Ureter (tissue), 1 donor: ENCODE results near the gene PLXDC1. TPM values are rescaled to one million over a fixed set of nuclear protein-coding genes. Genes with fewer than 3 reads are reported as not detected.

ENCODE experiments used
- DNase-seq: peaks from one replicate; pipeline ENCODE4 v3.0.0-alpha.2; 2020; ENCODE audit warnings: low spot score
- total RNA-seq: library from RNA; stranded (reverse); gene quantifications from one replicate; pipeline ENCODE4 v1.2.4, GENCODE V29; 2023
- donor health status: DM: yes; HTN: yes; CAD: no.

Gene PLXDC1
- total RNA-seq: 13.0 TPM

DNA sequence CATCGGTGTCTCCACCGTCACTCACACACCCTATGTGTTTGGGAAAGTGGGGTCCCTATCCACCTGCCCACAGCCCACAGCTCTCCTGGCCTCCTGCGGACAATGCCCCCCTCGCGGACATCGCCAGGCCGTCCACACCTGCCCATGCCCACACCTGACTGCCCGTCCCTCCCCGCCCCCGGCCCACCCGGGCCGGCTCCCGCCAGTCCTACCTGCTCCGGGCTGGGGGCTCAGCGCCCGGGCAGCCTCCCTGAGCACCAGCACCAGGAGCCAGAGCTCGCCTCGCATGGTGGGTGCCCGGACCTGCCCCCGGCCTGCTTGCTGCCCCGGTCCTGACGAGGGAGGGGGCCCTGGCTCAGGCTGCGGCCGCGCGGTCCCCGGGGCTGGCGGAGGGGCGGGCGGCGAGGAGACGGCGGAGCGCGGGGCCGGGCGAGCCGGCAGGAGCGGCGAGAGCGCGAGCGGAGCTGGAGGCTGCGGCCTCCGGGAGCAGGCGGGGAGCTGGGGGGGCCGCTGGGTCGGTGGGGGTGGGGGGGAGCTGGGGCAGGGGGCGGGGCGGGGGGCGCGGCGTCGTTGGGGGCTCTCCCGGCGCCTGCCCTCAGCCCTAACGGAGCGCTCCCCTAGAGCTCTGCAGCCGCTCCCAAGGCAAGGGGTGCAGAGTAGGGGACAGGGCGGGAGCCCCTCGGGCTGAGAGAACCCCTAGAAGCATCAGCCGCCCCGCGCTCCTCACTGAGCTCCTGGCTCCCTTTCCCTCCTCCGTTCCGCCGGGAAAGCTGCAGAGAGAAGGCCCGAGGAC lies at the start of gene PLXDC1:
Gene PLXDC1, minus strand, starts transcription at position 488 of the 793 bp plus-strand sequence. Its CDS starts 200 bp downstream, at position 288.
- no peak for DNase-seq

DNA sequence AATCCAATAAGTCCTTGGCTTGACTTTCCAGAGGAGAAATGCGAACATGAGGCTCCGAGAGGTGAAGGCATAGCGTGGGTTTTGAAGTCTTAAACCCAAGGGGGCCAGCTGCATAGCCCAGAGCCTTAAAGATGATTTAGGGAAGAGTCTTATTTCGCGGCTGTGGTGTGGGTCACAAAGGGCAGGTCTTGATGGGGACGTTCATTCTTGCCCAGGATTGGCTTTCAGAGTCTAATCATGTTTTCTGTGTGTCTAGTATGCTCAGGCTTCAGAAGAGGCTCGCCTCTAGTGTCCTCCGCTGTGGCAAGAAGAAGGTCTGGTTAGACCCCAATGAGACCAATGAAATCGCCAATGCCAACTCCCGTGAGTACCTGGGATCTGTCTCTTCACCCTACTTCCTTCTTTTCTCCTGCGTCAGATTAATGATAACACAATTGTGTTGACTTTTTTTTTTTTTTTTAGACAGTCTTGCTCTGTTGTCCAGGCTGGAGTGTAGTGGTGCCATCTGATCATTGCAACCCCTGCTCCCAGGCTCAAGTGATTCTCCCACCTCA lies 49.6 kb upstream of the PLXDC1 start:
- DNase-seq: no peak

DNA sequence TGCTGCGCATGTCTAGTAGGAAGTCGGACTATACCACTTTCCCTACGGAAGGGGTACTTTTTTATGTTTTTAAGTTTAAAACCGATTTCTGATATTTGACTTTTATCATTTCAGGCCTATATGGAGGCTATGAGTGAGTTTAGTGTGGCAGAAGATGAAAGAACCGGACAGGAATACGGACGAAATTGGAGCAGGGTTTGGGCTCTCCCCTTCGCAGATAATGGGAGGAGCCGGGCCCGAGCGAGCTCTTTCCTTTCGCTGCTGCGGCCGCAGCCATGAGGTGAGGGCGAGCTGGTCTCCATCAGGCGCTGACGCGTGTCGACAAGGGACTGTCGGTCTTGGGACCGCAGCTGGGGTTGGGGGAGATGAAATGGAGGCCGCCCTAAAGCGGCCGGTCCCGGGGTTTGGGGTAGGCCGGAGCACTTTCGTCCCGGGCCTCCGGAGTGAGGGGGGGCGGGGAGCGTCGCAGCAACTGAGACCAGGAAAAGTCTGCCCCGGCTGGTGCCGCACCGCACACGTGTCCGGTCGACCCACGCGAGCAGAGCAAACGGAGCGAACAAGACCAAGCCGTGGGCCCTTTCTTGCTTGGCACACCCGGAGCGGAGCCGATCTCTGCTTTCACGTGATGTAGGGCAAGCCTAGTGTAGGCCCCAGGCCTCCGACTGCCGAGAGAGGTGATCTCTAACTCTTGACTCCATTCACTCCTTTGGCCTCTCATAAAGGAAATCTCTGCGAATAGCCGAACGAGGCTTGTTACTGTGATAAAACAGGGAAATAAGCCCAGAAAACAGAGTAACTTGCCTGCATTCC lies 48.8 kb upstream of the PLXDC1 start, which contains the start of gene RPL19:
Gene RPL19, plus strand, starts transcription at position 214 of the 810 bp plus-strand sequence. Its CDS starts 62 bp downstream, at position 276.
- peak; percentile 80 for DNase-seq

DNA sequence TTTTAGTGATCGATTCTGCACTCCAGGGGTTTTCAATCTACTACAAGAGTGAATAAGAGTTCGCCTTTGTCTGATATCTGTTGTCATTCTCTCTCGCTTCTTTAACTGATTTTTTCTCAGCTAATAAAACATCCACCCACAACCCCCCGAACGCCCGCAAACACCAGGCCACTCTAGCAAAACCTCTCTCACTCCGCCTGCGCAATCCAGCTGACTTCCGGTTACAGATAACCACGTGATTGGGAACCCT lies 48.3 kb upstream of the PLXDC1 start:
- DNase-seq: peak; percentile 95

DNA sequence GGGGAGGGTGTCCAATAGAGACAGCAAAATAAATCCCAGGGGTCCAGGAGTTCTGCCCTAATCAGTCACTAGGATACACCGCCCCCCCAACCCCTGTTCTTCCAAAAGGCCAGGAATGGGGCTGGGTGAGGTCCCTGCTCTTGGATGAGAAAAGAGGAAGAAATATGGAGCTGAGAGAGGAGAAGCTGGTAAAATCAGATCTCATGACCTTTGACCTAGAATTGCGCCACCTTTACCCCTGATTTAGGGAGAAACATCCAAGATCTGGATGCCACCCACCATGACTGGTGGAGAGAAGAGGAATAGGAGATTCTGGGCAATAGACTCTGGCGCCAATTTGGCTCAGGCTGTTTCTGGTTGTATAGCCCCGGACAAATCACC lies 46.7 kb upstream of the PLXDC1 start:
- DNase-seq: no peak

DNA sequence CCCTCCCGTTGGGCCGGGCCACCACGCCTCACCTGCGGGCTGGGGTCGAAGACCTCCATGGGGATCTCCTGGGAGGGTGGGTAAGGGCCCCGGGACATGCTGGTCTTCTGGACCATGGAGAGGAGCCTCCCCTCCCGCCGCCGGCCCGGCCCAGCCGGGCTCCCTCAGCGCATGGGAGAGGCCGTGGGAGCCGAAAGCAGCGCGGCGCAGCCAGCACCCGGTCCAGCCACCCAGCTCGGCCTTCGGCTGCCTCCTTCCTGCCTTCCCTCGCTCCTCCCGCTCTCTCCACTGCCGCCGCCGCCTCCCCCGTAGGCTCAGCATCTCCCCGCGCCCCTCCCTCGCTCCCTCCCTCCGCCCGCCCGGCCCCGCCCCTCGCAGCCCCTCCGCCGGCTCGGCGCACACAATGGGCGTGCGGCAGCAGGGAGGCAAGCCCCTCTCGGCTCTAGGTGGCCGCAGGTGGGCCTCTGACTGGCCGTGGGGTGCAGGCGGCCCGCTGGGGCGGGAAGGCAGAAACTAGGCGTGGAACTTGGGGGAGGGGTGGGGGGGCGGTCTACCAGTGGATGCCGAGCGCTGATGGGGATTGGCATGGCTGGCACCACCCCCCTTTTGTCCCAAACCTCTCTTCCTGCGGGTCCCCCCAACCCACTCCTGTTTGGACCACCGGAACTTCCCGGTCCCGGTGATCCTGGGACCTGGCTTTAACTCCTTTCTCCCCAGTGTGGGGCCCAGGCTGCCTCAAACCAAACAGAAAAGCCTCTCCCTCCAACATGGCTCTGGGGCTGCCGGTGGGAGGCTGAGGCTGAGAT lies 46.1 kb upstream of the PLXDC1 start, which contains the start of gene CACNB1:
Gene CACNB1, minus strand, starts transcription at position 290 of the 806 bp plus-strand sequence. Its CDS starts 174 bp downstream, at position 116.
- DNase-seq: peak; percentile 82

DNA sequence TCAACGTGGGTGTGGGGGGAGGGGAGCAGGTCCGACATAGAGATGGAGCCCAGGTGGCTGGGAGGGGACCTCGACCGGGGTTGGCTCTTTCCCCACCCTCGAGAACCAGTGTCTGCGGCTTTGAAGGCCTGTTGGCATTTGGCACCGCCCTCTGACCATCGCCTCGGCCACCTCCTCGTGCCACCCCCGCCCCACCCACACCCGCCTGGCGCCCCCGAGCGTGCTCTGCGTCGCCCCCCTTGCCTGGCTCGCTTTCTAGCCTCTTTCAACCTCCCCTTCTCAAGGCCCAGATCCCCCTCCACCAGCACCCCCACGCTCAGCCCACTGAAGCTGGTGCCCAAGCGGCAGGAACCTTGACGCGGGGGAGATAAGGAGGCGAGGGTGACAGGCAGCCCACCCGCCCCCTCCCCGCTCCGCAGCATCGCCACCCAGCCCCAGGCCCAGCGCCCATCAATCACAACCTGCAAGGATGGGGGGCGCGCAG lies 45.4 kb upstream of the PLXDC1 start:
- no peak for DNase-seq

DNA sequence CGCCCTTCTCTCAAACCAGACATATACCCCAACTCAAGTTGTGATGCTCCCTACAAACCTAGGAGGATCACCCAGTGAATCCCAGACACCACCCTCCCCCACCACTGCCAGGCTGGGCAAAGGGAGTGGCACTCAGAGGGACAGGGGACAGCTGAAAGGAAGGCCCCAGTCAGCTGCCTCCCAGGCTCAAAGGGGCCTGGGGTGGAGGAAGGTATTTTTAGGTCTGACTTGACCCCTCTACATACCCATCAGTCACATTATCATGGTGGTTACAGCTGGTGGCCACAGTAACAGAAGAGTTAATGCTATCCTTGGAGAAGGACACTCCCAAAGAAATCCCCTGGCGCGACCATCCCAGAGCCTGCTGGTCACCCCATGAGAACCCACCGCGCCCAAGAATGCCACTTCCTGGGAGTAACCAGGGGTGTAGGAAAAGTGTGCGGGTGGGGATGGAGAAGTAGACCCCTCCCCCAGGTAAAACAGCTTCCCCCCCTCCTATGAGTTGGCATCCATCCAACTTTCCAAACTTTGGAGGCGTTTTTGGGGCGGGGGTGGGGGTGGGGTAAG lies 44.9 kb upstream of the PLXDC1 start:
- DNase-seq: no peak

DNA sequence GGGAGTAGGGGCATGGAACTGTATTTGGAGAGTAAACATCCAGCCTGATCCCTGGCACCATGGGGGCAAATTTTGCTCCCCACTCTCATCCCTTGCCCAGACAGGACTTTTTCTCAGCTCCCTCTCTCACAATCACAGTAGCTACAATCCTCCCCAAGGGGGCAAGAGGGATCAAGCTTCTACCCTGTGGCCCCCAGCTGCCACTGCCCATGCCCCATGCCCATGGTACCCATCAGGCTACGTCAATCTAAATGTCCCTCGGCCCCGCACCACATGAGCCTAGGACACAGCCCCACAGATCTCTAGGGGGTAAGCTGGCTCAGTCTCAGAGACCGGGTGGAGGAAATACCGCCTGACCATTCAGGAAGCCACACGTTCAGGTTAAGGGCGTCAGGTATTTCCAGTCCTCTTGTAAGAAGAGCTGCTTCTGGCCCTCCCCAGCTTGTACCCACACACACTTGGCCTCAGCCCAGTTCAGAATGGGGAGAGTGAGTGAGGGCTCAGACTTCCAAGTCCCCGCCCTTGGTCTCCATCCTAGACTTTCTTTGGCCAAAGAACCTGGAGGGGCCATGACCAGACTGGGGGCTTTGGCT lies 44.2 kb upstream of the PLXDC1 start:
- no peak for DNase-seq

DNA sequence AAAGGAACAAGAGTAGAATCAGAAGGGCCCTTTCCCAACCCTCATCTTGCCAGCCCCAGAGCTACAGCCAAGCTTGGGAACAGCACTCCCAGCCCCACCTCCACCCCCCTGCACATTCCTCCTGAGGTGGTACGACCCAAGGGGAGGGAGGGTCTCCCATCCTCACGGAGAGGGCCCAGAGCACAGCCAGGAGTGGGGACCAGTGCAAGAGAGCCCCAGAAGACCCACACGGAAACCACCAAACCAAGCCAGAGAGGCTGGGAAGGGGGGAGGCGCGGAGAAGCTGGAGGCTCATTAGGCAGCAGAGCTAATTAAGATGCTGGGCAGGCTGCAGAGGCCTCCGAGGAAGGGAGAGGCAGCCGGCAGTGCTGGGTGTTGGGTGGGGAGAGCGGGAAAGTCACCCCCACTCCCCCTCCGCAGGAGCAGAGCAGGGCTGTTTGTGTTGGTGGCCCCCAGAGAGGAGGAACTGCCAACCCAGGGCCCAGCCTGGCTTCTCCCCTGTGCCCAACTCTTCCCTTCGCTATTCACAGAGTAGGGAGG lies 43.6 kb upstream of the PLXDC1 start:
- DNase-seq: no peak

DNA sequence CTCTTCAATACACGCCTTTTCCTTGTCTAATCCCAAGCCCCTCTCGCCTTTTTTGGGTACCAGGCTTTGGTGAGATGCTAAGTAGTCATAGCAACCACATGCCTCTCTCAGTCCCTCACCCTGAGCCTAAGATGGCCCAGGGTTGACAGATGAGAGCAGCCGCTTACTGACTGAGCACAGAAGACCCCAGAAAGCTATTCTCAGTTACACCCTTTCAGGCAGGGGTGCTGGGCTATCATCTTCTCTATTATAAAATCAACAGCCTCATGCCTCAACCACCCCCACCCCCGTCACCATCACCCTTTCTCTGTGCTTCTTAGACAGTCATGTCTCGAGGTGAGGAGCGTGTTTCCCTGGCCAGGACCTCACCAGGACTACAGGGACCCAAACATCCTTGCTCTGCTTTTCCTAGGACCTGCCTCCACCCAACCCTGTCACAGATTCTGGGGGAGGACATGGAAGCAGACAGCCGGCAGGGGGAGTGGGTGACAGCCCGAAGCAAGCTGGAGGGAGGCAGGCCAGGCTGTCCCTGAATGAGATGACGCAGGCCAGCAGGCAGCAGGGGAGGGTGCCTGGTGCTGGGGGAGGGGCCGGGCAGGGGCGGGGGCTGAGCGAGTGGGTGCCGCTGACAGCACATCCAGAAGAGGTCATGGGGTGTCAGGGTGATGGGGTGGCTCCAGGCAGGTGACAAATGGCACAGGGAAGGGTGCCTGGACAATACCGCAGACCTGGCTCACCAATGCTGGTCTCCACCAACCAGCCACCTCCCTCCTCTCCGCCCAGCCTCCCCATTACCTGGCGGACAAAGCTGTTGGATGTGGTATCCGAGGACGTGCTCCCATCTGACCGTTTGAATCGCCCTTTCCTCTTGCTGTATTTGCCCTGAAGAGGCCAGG lies 42.9 kb upstream of the PLXDC1 start:
- DNase-seq: no peak

DNA sequence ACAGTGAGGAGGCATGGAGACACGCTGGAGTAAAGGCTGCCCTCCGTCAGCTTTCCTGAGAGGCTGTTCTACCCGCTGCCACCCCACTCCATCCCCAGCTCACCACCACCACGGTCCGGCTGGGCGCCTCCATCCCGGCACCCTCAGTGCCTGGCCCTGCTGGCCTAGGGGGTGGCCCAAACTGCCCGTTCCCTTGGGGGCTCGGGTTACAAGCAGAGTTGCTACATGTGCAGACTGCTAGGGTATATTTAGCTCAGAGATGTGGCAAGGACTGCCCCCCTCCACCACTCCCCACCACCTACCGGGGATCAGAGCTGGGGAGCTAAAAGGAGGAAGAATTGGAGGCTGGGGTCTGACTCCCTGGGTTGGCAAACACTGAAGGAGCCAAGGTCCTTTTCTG lies 41.9 kb upstream of the PLXDC1 start:
- no peak for DNase-seq

DNA sequence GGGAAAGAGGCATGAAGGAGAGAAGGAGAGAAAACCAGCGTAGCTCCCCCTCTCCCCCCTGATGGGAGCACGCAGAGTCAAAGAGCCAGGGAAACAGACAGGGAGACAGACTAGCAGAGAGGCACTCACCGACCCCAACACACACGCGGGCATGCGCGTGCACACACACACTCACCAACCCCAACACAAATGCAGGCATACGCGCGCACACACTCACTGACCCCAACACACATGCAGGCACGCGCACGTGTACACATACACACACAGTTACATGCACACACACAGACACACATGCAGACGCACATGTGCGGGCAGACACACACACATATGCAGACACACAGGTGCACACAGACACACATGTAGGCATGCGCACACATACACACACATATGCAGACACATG lies 41.5 kb upstream of the PLXDC1 start:
- DNase-seq: no peak

DNA sequence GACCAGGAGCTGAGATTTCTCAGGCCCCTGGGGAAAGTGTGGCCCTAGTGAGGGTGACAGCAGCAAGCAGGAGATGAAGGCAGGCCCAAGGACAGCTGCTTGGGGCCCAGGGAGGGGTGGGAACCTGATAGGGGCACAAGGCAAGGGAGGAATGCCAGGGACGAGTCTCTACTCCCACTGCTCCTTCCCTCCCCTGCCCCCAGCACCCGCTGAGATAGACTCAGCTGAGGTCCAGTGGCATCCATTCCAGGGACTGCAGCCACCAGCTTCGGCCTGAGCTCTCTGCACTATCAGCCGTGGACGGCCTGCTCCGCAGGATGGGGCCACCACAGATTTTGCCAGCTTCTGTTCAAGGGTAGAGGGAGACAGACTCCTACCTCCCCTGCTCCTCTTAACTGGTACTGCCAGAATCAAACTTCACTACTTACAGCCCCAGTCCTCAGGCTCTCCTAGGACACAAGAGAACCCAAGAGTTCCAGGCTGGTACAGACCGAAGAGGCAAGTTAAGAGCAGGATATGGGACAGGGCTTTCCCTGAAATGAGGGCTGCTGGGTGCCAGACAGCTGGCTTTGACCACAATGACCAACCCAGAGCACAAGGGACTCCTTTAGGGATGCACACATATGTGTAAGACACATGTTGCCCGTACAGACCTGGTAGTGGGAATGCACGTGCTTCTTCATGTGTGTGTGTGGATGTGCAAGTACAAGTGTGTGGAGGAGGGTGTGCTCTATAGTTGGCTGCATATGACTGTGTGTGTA lies 40.5 kb upstream of the PLXDC1 start:
- DNase-seq: no peak

DNA sequence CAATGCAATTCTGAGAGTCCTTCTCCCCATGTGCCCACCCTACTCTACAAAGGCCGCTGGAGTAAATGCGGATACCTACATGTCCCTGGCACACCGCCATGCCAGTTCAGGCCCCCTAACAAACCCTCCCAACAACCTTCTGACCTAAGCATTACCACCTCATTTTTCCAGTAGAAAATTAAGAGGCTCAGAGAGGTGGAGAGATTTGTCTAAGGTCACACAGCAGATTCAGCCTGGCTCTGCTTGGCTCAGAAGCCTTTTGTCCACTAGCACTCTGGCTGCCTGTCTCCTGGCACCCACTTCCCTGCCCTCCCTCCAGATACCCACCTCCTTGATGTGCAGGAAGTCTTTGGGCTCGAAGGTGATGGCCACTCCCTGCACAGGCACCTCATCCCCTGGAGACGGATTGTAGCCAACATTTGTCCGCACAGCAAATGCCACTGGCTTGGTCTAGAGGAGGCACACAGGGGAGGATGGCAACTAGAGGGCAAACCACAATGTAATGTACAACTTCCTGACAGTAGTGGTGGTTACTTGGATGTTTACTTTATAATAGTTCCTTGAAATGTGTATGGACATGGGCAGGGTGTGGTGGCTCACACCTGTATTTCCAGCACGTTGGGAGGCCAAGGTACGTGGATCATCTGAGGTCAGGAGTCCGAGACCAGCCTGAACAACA lies 35.9 kb upstream of the PLXDC1 start:
- no peak for DNase-seq

DNA sequence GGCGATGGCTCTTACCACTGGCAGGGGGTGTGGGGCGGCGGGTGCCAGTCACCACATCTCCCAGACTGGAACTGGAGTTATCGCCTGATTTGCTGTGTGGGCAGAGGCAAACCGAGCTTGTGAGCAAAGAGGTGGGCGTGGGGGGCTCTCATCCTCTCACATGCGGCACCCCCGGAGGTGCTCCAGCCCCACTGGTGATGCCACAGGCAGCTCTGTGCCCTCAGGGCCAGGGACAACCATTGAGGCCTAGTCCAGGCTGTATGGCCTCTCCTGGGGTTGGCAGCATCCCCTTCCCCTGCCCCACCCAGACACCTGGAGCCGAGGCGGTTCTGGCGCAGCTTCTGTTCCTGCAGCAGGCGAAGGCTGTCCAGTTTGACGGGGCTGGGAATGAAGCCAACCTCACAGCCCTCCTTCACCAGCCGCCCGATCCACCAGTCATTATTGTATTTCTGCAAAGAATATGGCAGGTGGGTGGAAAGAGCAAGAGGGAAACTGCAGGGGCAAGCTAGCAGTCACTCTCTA lies 35.1 kb upstream of the PLXDC1 start:
- no peak for DNase-seq

DNA sequence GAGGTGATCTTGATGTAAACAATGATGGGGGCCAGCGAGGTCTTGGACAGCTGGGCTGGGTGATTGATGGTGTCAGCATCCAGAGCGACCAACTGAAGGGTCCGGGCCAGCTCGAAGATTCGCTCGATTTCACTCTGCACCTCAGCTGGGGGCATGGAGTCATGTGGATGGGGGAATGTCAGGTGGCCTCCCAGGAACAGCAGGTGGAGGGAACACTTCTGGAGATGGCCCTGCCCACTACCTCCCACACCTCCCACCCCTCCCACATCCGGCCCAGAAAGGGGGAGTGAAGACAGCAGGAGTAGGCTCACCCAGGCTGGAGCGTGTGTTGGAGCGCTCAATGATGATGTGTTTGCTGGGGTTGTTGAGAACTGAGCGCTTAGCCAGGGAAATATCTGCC lies 32.3 kb upstream of the PLXDC1 start:
- DNase-seq: no peak

DNA sequence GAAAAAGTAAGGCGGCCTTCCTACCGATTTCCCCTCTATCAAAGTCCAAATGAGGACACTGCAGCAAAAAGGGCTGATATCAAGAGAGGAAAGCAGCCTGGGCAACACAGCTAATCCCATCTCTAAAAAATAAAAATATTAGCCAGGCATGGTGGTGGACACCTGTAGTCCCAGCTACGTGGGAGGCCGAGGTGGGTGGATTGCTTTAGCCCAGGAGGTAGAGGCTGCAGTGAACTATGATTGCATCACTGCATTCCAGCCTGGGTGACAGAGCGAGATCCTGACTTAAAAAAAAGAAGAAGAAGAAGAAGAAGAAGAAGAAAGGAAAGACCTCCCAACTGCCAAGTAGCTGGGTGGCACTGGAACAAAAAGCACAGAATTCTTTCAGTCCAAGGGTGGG lies 31.6 kb upstream of the PLXDC1 start:
- DNase-seq: no peak
